B cell (primary cell): ENCODE results near the gene ROR2. TPM values are rescaled to one million over a fixed set of nuclear protein-coding genes. Genes with fewer than 3 reads are reported as not detected.

ENCODE experiments used
- ATAC-seq: fragments of 200-7000 bp; cut with Tn5 transposase; one replicate; pipeline ENCODE4 v1.10.0; 2021; ENCODE audit warnings: low read depth, mild to moderate bottlenecking, moderate number of reproducible peaks, moderate library complexity
- CTCF ChIA-PET: fragments of 350-600 bp; sonication (Branson Sonifier 250); formaldehyde crosslinking; loops from one replicate; lab custom pipeline; 2021; ENCODE audit warnings: antibody characterized with exemption, inconsistent platforms; lab: Charles Lee
- POLR2A ChIA-PET: fragments of 350-600 bp; sonication (Branson Sonifier 250); formaldehyde crosslinking; loops from one replicate; lab custom pipeline; 2021; ENCODE audit warnings: antibody characterized with exemption; lab: Charles Lee
- DNase-seq: peaks from one replicate; pipeline ENCODE4 v3.0.0; 2013
- H2AFZ ChIP-seq: 2 replicates; pipeline ENCODE4 v1.6.1; 2012; ENCODE audit warnings: mild to moderate bottlenecking, low read depth, low read length; ENCODE audit not compliant: insufficient read depth, poor library complexity, severe bottlenecking
- H3K27ac ChIP-seq, 2 donors: 1 replicate in 1 of 2; 2 replicates in 1 of 2; pipeline ENCODE4 v1.5.1; 2012 to 2013; ENCODE audit warnings: low read length in 2 of 2, mild to moderate bottlenecking in 2 of 2, moderate library complexity in 1 of 2
- H3K27me3 ChIP-seq, 4 experiments: fragments of 200-600 bp in 1 of 4; sonication (generic) in 1 of 4; replicated peaks in 1 of 4; 1 replicate in 2 of 4; 2 replicates in 2 of 4; pipeline versions ENCODE4 v1.6.1 to v1.7.0; 2013 to 2016; ENCODE audit warnings: low read length in 3 of 4, mild to moderate bottlenecking in 2 of 4, mixed read lengths in 1 of 4, moderate library complexity in 1 of 4; ENCODE audit not compliant: insufficient read depth in 4 of 4, control insufficient read depth in 3 of 4; ENCODE audit errors: control extremely low read depth in 1 of 4
- H3K36me3 ChIP-seq, 2 experiments: replicated peaks in 1 of 2; 1 replicate in 1 of 2; 2 replicates in 1 of 2; pipeline versions ENCODE4 v1.6.1 to v1.7.1; 2013; ENCODE audit warnings: low read length in 1 of 2; ENCODE audit not compliant: insufficient read depth in 2 of 2, control insufficient read depth in 1 of 2; ENCODE audit errors: control extremely low read depth in 1 of 2, extremely low read depth in 1 of 2
- H3K4me1 ChIP-seq, 2 donors: fragments of 200-600 bp in 1 of 2; sonication (generic) in 1 of 2; 1 replicate in 1 of 2; 2 replicates in 1 of 2; pipeline versions ENCODE4 v1.5.1 to v1.6.1; 2013 to 2017; ENCODE audit warnings: low read length in 2 of 2; ENCODE audit not compliant: control insufficient read depth in 2 of 2, insufficient read depth in 2 of 2
- H3K4me2 ChIP-seq: replicated peaks from 2 replicates; pipeline ENCODE3; 2012; ENCODE audit warnings: mild to moderate bottlenecking, low read depth, low read length; ENCODE audit not compliant: poor library complexity, severe bottlenecking
- H3K4me3 ChIP-seq, 5 experiments: fragments of 200-600 bp in 1 of 5; sonication (generic) in 1 of 5; 1 replicate in 3 of 5; 2 replicates in 2 of 5; pipeline versions ENCODE4 v1.5.1 to v1.7.0; 2011 to 2016; ENCODE audit warnings: low read length in 4 of 5, mild to moderate bottlenecking in 4 of 5, low read depth in 2 of 5, control low read depth in 1 of 5, moderate library complexity in 1 of 5; ENCODE audit not compliant: insufficient read depth in 1 of 5; ENCODE audit errors: control extremely low read depth in 1 of 5, extremely low read depth in 1 of 5
- H3K79me2 ChIP-seq: fragments of 200-600 bp; sonication (generic); one replicate; pipeline ENCODE4 v1.6.0; 2016; ENCODE audit warnings: low read length; ENCODE audit not compliant: control insufficient read depth, insufficient read depth
- H3K9ac ChIP-seq: fragments of 200-600 bp; sonication (generic); 2 replicates; pipeline ENCODE4 v1.6.1; 2017; ENCODE audit warnings: mild to moderate bottlenecking, low read length, moderate library complexity
- H3K9me3 ChIP-seq, 3 donors: one replicate each; pipeline versions ENCODE4 v1.6.1 to v1.7.1; 2013; ENCODE audit warnings: low read length in 2 of 3; ENCODE audit not compliant: control insufficient read depth in 2 of 3, insufficient read depth in 1 of 3; ENCODE audit errors: control extremely low read depth in 1 of 3
- H4K20me1 ChIP-seq: 2 replicates; pipeline ENCODE4 v1.6.0; 2012; ENCODE audit warnings: mild to moderate bottlenecking, low read length; ENCODE audit not compliant: insufficient read depth, control insufficient read depth, poor library complexity, severe bottlenecking
- H3K27ac Mint-ChIP-seq: one replicate; pipeline ENCODE4 v1.8.0; 2021; ENCODE audit warnings: mixed read lengths
- H3K27me3 Mint-ChIP-seq: one replicate; pipeline ENCODE4 v1.8.0; 2021; ENCODE audit warnings: mixed read lengths
- H3K4me1 Mint-ChIP-seq: one replicate; pipeline ENCODE4 v1.8.0; 2021; ENCODE audit warnings: mixed read lengths
- H3K4me3 Mint-ChIP-seq: one replicate; pipeline ENCODE4 v1.8.0; 2021; ENCODE audit warnings: mixed read lengths
- H3K9me3 Mint-ChIP-seq: one replicate; pipeline ENCODE4 v1.8.0; 2022; ENCODE audit warnings: mixed read lengths; ENCODE audit not compliant: insufficient read depth
- CTCF ChIP-seq: fragments of 200-600 bp; IDR thresholded peaks from one replicate; pipeline ENCODE4 v1.8.0; 2022; ENCODE audit warnings: antibody characterized with exemption, mild to moderate bottlenecking
- EZH2 ChIP-seq: IDR thresholded peaks from 2 replicates; pipeline ENCODE4 v1.6.1; 2012; ENCODE audit warnings: borderline replicate concordance, low read depth, mild to moderate bottlenecking, moderate library complexity, low read length; ENCODE audit not compliant: insufficient read depth, poor library complexity, severe bottlenecking
- WGBS: methylation state at CpG from one replicate; pipeline ENCODE4 v1.1.5; 2013; ENCODE audit warnings: missing lambda C conversion rate; ENCODE audit not compliant: insufficient coverage; 5-methylcytosine and 5-hydroxymethylcytosine counted together
- intact Hi-C: fragments of 100-400 bp; cut with micrococcal nuclease; formaldehyde crosslinking; loops from one replicate; pipeline ENCODE4 v1.10.0; 2022
- polyA plus RNA-seq: library from polyadenylated mRNA; depleted of rRNA; stranded (reverse); fragments of >200 nt; gene quantifications from 2 replicates; pipeline ENCODE4 v1.2.3, GENCODE V29; 2012
- total RNA-seq, 2 donors: library from RNA; stranded (reverse); fragments of 120-200 nt in 1 of 2; gene quantifications; 1 replicate in 1 of 2; 2 replicates in 1 of 2; pipeline versions ENCODE4 v1.2.3 to v1.2.4, GENCODE V29; 2013 to 2022

The ROR2 gene
- total and polyA plus RNA-seq, 2 donors (not counting 1 experiment from before 2014, with no cell fraction given) = 0.21 to 0.49 TPM

- intact Hi-C loops = no loop called here
- Histone ChIP-seq H3K27me3 (peaks cover 0 to 13% (median 6%) of the 10 kb centered on the region in 4 experiments), H3K36me3 (no peaks in the 10 kb centered on the region), H3K4me2 (no peak overlapping the region), H3K79me2 (no peaks in the 10 kb centered on the region), H3K9me3 (no peaks in the 10 kb centered on the region), H3K27ac (no peak overlapping the region), H3K9ac (no peak overlapping the region), H3K4me1 (peaks cover 11 to 31% of the 10 kb centered on the region in 2 donors), H3K4me3 (no peak overlapping the region), H4K20me1 (no peaks in the 10 kb centered on the region), H2AFZ (no peak overlapping the region)
- no peak for DNase-seq
- no peak for TF ChIP-seq CTCF
- peaks cover 34% of the 10 kb centered on the region for H3K4me1 Mint-ChIP-seq
- H3K27ac Mint-ChIP-seq = no peak overlapping the region
- ChIA-PET CTCF (no interaction called here), POLR2A (no interaction called here)
- H3K27me3 Mint-ChIP-seq = peaks cover 32% of the 10 kb centered on the region
- no peaks in the 10 kb centered on the region for H3K9me3 Mint-ChIP-seq
- no peak for ATAC-seq
- WGBS = 63% methylated on average over 4 of the region's 5 CpGs
- H3K4me3 Mint-ChIP-seq = no peak overlapping the region
Observed at GRCh38 chr9:91841591-91841990, 108.4 kb downstream of the ROR2 start.

- no peak overlapping the region for H3K4me2 ChIP-seq
- peaks cover 11 to 33% of the 10 kb centered on the region in 2 donors for H3K4me1 ChIP-seq
- WGBS = 100% methylated on average over 3 of the region's 6 CpGs
- H3K27me3 ChIP-seq = peaks cover 0 to 13% (median 6%) of the 10 kb centered on the region in 4 experiments
- no peaks in the 10 kb centered on the region for H3K36me3 ChIP-seq
- TF ChIP-seq EZH2 = no peak
- no peak for TF ChIP-seq CTCF
- intact Hi-C loops = no loop called here
- no peak for ATAC-seq
- H3K4me1 Mint-ChIP-seq = peaks cover 36% of the 10 kb centered on the region
- no peak overlapping the region for H3K27ac Mint-ChIP-seq
- ChIA-PET CTCF (no interaction called here), POLR2A (no interaction called here)
- peaks cover 34% of the 10 kb centered on the region for H3K27me3 Mint-ChIP-seq
- H3K9ac ChIP-seq = no peak overlapping the region
- no peaks in the 10 kb centered on the region for H3K9me3 Mint-ChIP-seq
- H3K9me3 ChIP-seq = no peaks in the 10 kb centered on the region
- H2AFZ ChIP-seq = no peak overlapping the region
- H3K4me3 Mint-ChIP-seq = no peak overlapping the region
- H4K20me1 ChIP-seq = no peaks in the 10 kb centered on the region
- no peak overlapping the region for H3K4me3 ChIP-seq
- H3K27ac ChIP-seq = no peak overlapping the region
- DNase-seq = no peak
- H3K79me2 ChIP-seq = no peaks in the 10 kb centered on the region
Observed at GRCh38 chr9:91840882-91841281, 109.1 kb downstream of the ROR2 start.
